ENCODE results near the gene ASAP2. TPM values are rescaled to one million over a fixed set of nuclear protein-coding genes. Genes with fewer than 3 reads are reported as not detected.

The ASAP2 gene
- total and polyA plus RNA-seq, 8 donors = 21.1 to 41.8 (median 35.1) TPM

- peak; percentile 52 to 54 for TF ChIP-seq CTCF (IDR thresholded peaks at IDR 0.05)
- no peaks in the 10 kb centered on the region for H3K27me3 ChIP-seq
- DNase-seq (peak in 2 of 4 donors; percentile 56 to 72), ATAC-seq (peak; percentile 86)
- H3K27ac ChIP-seq = no peak overlapping the region
- H3K36me3 ChIP-seq = peaks cover 0 to 7% of the 10 kb centered on the region in 2 donors
- no peak overlapping the region for H3K4me3 ChIP-seq
- peaks cover 8 to 10% of the 10 kb centered on the region in 2 donors for H3K4me1 ChIP-seq
- intact Hi-C loops (cut with DNase I) = loop anchor here in 1 of 2 donors (5.0 kb wide), 1 partner anchor 126 kb away; the partner anchor contains the start of gene ASAP2
- H3K9me3 ChIP-seq = no peaks in the 10 kb centered on the region
Observed at GRCh38 chr2:9333591-9334171, 127.1 kb downstream of the ASAP2 start.

- intact Hi-C loops (cut with DNase I) = loop anchor here in 1 of 2 donors (5.0 kb wide), 1 partner anchor 127 kb away; the partner anchor contains the start of gene ASAP2
- H3K4me3 ChIP-seq = no peak overlapping the region
- no peak overlapping the region for H3K27ac ChIP-seq
- no peak for ATAC-seq
- H3K36me3 ChIP-seq = peaks cover 0 to 7% of the 10 kb centered on the region in 2 donors
- H3K27me3 ChIP-seq = no peaks in the 10 kb centered on the region
- DNase-seq = no peak
- TF ChIP-seq CTCF (IDR thresholded peaks at IDR 0.05) = no peak
- no peaks in the 10 kb centered on the region for H3K9me3 ChIP-seq
- H3K4me1 ChIP-seq = peaks cover 6 to 10% of the 10 kb centered on the region in 2 donors
Observed at GRCh38 chr2:9334761-9335160, 128.1 kb downstream of the ASAP2 start.

- DNase-seq = no peak
- H3K27me3 ChIP-seq = no peaks in the 10 kb centered on the region
- no peak overlapping the region for H3K4me3 ChIP-seq
- peaks cover 0 to 10% of the 10 kb centered on the region in 2 donors for H3K4me1 ChIP-seq
- intact Hi-C loops (cut with DNase I) = no loop called here
- TF ChIP-seq CTCF (IDR thresholded peaks at IDR 0.05) = no peak
- peaks cover 0 to 7% of the 10 kb centered on the region in 2 donors for H3K36me3 ChIP-seq
- no peak overlapping the region for H3K27ac ChIP-seq
- no peaks in the 10 kb centered on the region for H3K9me3 ChIP-seq
- ATAC-seq = no peak
Observed at GRCh38 chr2:9335322-9335832, 128.8 kb downstream of the ASAP2 start.

- no peak overlapping the region for H3K27ac ChIP-seq
- peaks cover 0 to 7% of the 10 kb centered on the region in 2 donors for H3K36me3 ChIP-seq
- no peak for TF ChIP-seq CTCF (IDR thresholded peaks at IDR 0.05)
- ATAC-seq (no peak), DNase-seq (no peak)
- intact Hi-C loops (cut with DNase I) = no loop called here
- H3K4me1 ChIP-seq = peaks cover 0 to 3% of the 10 kb centered on the region in 2 donors
- no peak overlapping the region for H3K4me3 ChIP-seq
- no peaks in the 10 kb centered on the region for H3K9me3 ChIP-seq
- no peaks in the 10 kb centered on the region for H3K27me3 ChIP-seq
Observed at GRCh38 chr2:9336241-9336575, 129.6 kb downstream of the ASAP2 start.

GRCh38 chr2:9336576-9337314 lies 130.1 kb downstream of the ASAP2 start:
- Histone ChIP-seq H3K27ac (no peak overlapping the region), H3K36me3 (peaks cover 0 to 7% of the 10 kb centered on the region in 2 donors), H3K9me3 (no peaks in the 10 kb centered on the region), H3K27me3 (no peaks in the 10 kb centered on the region), H3K4me3 (no peak overlapping the region), H3K4me1 (peaks cover 0 to 2% of the 10 kb centered on the region in 2 donors)
- intact Hi-C loops (cut with DNase I) = no loop called here
- ATAC-seq (no peak), DNase-seq (peak in 2 of 4 donors; percentile 70 to 83)
- TF ChIP-seq CTCF (IDR thresholded peaks at IDR 0.05) = no peak

Data from left lung (tissue), 10 donors.